ENCODE results near the gene ADGRB2. TPM values are rescaled to one million over a fixed set of nuclear protein-coding genes. Genes with fewer than 3 reads are reported as not detected.
A peak's percentile ranks its signal among the peaks of the same experiment; 100 is the strongest.

ADGRB2 gene
- total RNA-seq, 6 experiments from 2014 or later: 0.06 TPM; not detected in 4

DNA sequence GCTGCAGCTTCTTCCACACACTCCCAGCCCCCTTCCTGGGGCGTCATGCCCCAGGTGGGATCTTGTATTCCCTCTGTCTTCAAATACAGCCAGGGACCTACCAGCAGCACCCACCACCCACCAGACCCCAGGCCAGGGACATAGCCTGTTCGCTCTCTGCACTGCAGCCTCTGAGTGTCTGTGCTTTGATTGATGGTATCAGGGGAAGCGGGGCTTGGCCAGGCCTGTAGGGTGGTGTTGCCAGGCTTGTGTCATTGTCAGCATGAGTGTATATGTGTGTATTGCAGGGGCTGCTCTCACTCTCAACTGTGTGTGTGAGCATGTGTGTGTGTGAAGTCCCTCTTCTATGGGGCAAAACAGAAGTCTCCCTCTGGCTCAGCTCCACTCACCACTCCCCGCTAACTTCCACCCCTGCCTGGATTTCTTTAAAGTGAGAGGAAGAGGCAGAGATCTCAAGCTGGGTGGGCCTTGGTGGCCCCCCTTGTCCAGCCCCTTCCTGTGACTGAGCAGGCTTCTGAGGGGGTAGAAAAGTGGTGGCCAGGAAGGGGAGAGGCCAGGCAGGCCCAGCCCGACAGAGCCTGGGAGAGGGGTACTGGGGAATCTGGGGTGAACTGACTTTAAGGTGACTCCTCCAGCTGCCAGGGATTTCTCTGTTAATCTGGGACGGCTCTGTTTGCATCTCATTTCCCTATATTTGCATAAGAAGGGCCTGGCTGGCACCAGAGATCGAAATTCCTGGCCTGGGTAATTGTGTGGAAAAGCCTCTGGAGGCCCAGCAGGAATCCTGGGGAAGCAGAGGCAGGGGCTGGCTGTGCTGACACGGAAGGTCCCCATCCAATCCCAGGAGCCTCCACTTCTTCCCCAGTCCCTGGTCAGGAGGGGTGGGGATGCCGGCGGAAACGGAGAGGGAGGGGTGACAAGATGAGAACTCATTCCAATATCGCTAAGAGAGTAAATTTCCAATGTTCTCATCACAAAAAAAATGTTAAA, 18.6 kb upstream of the ADGRB2 start:
- intact Hi-C loops (cut with DNase I): no loop called here
- DNase-seq: peak in 1 of 3 donors; percentile 22
- no peaks in the 10 kb centered on the region for H3K27me3 ChIP-seq

DNA sequence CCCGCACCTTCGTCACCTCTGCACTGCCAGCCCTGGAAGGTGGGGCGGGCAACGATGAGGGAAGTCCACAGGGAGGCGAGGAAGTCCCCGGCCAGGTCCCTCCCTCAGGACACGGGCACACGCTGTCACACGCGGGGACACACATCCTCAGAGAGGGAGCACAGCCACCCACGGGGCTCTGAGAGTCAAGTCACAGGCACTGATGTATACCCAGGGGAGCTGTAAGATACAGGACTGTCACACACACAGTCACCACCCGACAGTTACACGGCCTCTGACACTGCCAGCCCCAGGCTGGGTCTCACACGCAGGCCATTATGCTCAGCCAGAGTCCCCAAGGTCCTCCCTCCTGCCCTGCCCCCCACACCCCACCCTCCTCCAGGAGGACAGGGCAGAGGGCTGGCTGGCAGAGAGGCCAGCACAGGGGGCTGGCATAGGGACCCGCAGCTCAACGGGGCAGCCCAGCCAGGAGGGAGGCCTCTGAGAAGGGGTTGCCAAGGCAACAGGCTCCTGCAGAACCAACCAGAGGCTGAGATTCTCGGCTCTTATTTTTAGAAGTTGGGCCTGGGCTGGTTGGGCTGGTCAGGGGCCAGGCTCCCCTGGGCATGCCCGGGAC, 17.7 kb upstream of the ADGRB2 start:
- H3K27me3 ChIP-seq: no peaks in the 10 kb centered on the region
- no peaks in the 10 kb centered on the region for H3K4me1 ChIP-seq
- H3K36me3 ChIP-seq: no peaks in the 10 kb centered on the region
- no peak overlapping the region for H3K4me3 ChIP-seq
- intact Hi-C loops (cut with DNase I): no loop called here
- DNase-seq: no peak
- TF ChIP-seq, protein P1, sequence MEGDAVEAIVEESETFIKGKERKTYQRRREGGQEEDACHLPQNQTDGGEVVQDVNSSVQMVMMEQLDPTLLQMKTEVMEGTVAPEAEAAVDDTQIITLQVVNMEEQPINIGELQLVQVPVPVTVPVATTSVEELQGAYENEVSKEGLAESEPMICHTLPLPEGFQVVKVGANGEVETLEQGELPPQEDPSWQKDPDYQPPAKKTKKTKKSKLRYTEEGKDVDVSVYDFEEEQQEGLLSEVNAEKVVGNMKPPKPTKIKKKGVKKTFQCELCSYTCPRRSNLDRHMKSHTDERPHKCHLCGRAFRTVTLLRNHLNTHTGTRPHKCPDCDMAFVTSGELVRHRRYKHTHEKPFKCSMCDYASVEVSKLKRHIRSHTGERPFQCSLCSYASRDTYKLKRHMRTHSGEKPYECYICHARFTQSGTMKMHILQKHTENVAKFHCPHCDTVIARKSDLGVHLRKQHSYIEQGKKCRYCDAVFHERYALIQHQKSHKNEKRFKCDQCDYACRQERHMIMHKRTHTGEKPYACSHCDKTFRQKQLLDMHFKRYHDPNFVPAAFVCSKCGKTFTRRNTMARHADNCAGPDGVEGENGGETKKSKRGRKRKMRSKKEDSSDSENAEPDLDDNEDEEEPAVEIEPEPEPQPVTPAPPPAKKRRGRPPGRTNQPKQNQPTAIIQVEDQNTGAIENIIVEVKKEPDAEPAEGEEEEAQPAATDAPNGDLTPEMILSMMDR (IDR thresholded peaks at IDR 0.05): no peak
- TF ChIP-seq POLR2A (IDR thresholded peaks at IDR 0.05): no peak
- ATAC-seq: no peak
- H3K9me3 ChIP-seq: no peaks in the 10 kb centered on the region
- H3K27ac ChIP-seq: no peak overlapping the region
- no CpG with 5 or more reads among the region's 18 CpGs for WGBS (ENCODE audit: insufficient coverage, low coverage, low lambda C conversion rate, missing lambda C conversion rate)

More for the DNA sequence above, 18.6 kb upstream of the ADGRB2 start:
- Histone ChIP-seq H3K4me3 (no peak overlapping the region), H3K4me1 (no peaks in the 10 kb centered on the region), H3K36me3 (no peaks in the 10 kb centered on the region), H3K9me3 (no peaks in the 10 kb centered on the region), H3K27ac (no peak overlapping the region)
- TF ChIP-seq, protein P1 (IDR thresholded peaks at IDR 0.05): no peak
- TF ChIP-seq POLR2A (IDR thresholded peaks at IDR 0.05): no peak
- 44% methylated on average over 8 of the region's 12 CpGs for WGBS (ENCODE audit: insufficient coverage, low coverage, low lambda C conversion rate, missing lambda C conversion rate)
- no peak for ATAC-seq

DNA sequence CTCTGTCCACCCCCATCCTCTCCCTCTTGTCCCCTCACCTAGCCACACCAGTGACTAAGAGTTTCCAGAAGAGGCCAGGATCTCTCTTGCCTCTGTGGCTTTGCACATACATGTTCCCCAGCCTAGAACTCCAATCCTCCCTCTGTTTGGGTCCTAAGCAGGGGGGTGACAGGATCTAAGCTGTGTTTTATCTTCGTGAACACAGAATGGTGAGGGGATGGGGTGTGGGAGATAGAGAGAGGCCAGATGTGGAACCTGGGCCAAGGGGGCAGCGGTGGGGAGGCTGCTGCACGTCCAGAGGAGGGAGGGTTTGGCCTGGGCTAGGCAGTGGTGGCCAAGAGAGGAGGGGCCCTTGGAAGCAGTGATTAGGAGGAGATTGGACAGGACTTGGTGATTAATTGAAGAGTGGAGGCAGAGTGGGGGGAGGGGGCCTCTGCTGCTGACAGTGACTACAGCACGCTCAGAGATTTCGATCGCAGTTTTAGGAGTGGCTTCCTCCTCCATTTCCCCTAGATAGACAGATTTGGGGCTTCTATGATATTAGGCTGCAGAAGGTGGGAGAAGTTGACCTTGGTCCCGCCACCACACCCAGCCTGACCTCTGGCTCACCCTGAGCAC, 17.1 kb upstream of the ADGRB2 start:
- Histone ChIP-seq H3K36me3 (no peaks in the 10 kb centered on the region), H3K27me3 (no peaks in the 10 kb centered on the region), H3K27ac (no peak overlapping the region), H3K9me3 (no peaks in the 10 kb centered on the region), H3K4me3 (no peak overlapping the region), H3K4me1 (no peaks in the 10 kb centered on the region)
- no peak for DNase-seq
- TF ChIP-seq, protein P1 (IDR thresholded peaks at IDR 0.05): no peak
- TF ChIP-seq POLR2A (IDR thresholded peaks at IDR 0.05): no peak
- ATAC-seq: no peak
- intact Hi-C loops (cut with DNase I): no loop called here
- WGBS (ENCODE audit: insufficient coverage, low coverage, low lambda C conversion rate, missing lambda C conversion rate): 57% methylated on average over 5 of the region's 7 CpGs

DNA sequence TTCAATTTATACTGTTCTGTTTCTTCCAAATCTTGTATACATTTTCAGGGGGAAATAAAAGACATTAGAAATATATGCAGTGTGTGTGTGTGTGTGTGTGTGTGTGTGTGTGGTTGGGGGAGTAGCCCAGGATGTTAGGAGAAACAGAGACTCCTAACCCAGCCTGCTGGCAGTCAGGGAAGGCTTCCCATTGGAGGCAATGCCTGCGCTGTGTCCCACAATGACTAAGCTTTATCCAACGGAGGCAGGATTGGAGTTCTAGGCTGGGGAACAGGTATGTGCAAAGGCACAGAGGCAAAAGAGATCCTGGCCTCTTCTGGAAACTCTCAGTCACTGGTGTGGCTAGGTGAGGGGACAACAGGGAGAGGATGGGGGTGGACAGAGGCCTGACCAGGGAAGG, 16.5 kb upstream of the ADGRB2 start:
- DNase-seq: no peak
- Histone ChIP-seq H3K9me3 (no peaks in the 10 kb centered on the region), H3K27me3 (no peaks in the 10 kb centered on the region), H3K4me1 (no peaks in the 10 kb centered on the region), H3K4me3 (no peak overlapping the region), H3K27ac (no peak overlapping the region), H3K36me3 (no peaks in the 10 kb centered on the region)
- no peak for TF ChIP-seq POLR2A (IDR thresholded peaks at IDR 0.05)
- TF ChIP-seq, protein P1 (IDR thresholded peaks at IDR 0.05): no peak
- 64% methylated on average over 2 of the region's 2 CpGs for WGBS (ENCODE audit: insufficient coverage, low coverage, low lambda C conversion rate, missing lambda C conversion rate)
- no peak for ATAC-seq
- intact Hi-C loops (cut with DNase I): no loop called here
